ENCODE measurements around the gene SHC3. TPM values are rescaled to one million over a fixed set of nuclear protein-coding genes. Genes with fewer than 3 reads are reported as not detected.

The SHC3 gene
- total RNA-seq, 1 donor from 2014 or later: 0.85 TPM

DNA sequence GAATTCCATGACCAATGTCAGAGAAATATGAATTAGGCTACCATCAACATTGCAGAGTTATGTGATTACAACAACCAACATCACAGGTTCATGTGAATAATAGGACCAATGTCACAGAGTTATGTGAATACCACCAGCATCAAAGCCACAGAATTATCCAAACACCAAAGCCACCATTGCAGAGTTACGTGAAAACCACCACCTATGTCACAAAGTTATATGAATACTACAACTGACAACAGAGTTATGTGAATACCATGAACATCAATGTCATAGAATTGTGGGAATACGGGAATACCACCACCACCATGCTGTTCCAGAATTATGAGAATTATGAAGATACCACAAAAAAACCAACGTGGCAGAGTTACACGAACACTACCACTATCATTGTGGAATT lies 64.8 kb downstream of the SHC3 start:
- no peak overlapping the region for H3K4me3 ChIP-seq
- H3K27me3 ChIP-seq: no peaks in the 10 kb centered on the region
- TF ChIP-seq, protein P1, sequence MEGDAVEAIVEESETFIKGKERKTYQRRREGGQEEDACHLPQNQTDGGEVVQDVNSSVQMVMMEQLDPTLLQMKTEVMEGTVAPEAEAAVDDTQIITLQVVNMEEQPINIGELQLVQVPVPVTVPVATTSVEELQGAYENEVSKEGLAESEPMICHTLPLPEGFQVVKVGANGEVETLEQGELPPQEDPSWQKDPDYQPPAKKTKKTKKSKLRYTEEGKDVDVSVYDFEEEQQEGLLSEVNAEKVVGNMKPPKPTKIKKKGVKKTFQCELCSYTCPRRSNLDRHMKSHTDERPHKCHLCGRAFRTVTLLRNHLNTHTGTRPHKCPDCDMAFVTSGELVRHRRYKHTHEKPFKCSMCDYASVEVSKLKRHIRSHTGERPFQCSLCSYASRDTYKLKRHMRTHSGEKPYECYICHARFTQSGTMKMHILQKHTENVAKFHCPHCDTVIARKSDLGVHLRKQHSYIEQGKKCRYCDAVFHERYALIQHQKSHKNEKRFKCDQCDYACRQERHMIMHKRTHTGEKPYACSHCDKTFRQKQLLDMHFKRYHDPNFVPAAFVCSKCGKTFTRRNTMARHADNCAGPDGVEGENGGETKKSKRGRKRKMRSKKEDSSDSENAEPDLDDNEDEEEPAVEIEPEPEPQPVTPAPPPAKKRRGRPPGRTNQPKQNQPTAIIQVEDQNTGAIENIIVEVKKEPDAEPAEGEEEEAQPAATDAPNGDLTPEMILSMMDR (IDR thresholded peaks at IDR 0.05): no peak
- H3K4me1 ChIP-seq: no peaks in the 10 kb centered on the region
- no peaks in the 10 kb centered on the region for H3K36me3 ChIP-seq
- no peak overlapping the region for H3K27ac ChIP-seq
- DNase-seq (ENCODE audit: low spot score in 2 of 2): no peak
- intact Hi-C loops (cut with DNase I): no loop called here
- no peaks in the 10 kb centered on the region for H3K9me3 ChIP-seq

DNA sequence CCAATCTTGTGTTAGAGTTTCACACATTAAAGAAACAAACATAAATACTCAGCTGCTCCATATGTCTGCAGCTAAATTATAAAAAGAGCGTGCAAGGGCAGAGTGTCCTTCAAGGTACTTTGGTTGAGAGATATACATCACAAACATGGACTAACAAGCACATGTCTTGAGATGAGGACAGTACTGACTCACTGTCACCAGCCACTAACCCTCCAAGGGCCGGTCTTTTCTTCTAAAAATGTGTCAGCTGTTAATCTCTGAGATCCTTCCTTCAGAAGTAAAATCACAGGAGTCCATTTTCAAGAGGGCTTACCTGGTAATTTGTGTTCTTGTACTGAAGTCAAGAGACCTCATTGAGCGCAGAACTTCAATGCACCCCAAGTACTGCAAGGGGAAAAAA lies 66.4 kb downstream of the SHC3 start:
- Histone ChIP-seq H3K9me3 (no peaks in the 10 kb centered on the region), H3K4me3 (no peak overlapping the region), H3K27ac (no peak overlapping the region), H3K36me3 (no peaks in the 10 kb centered on the region), H3K27me3 (no peaks in the 10 kb centered on the region), H3K4me1 (no peaks in the 10 kb centered on the region)
- intact Hi-C loops (cut with DNase I): no loop called here
- no peak for DNase-seq (ENCODE audit: low spot score in 2 of 2)
- TF ChIP-seq, protein P1 (IDR thresholded peaks at IDR 0.05): no peak

DNA sequence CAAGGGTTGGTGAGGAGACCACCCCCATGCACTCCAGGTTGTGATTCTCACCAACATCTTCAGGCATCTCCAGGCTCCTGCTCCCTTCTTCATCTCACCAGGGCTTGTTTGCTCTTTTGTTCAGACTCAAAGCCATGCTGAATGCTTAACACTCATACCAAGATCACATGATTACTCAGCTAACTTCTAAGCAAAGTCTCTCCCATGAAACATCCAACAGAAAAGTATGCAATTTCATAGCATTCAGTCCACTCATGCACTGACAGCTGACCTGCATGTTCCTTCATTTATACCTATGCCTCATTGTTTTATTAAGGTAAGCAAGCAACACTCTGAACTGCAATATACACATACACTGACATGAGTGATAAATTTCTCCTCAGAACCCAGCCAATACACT lies 69.0 kb downstream of the SHC3 start:
- intact Hi-C loops (cut with DNase I): no loop called here
- TF ChIP-seq, protein P1 (IDR thresholded peaks at IDR 0.05): no peak
- Histone ChIP-seq H3K36me3 (no peaks in the 10 kb centered on the region), H3K27ac (no peak overlapping the region), H3K9me3 (no peaks in the 10 kb centered on the region), H3K4me1 (no peaks in the 10 kb centered on the region), H3K27me3 (no peaks in the 10 kb centered on the region), H3K4me3 (no peak overlapping the region)
- no peak for DNase-seq (ENCODE audit: low spot score in 2 of 2)

DNA sequence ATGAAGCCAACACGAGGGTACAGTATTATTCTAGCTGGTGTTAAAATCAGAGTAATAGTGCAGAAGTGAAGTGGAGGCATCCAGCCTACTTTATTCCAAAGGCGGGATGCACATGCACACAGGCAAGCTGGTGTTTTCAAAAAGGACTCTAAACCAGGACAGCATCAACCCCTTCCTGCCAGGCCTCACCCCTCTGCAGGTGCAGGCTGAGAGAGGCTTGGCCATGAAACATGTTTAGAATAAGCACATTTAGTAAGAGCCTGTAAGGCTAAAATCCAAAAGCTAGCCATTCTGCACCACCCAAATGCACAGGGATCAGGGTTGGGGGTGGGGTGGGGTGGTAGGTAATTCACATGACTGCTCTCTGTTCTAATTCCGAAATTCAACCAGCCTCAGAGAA lies 71.2 kb downstream of the SHC3 start:
- H3K36me3 ChIP-seq: no peaks in the 10 kb centered on the region
- intact Hi-C loops (cut with DNase I): no loop called here
- no peak overlapping the region for H3K27ac ChIP-seq

DNA sequence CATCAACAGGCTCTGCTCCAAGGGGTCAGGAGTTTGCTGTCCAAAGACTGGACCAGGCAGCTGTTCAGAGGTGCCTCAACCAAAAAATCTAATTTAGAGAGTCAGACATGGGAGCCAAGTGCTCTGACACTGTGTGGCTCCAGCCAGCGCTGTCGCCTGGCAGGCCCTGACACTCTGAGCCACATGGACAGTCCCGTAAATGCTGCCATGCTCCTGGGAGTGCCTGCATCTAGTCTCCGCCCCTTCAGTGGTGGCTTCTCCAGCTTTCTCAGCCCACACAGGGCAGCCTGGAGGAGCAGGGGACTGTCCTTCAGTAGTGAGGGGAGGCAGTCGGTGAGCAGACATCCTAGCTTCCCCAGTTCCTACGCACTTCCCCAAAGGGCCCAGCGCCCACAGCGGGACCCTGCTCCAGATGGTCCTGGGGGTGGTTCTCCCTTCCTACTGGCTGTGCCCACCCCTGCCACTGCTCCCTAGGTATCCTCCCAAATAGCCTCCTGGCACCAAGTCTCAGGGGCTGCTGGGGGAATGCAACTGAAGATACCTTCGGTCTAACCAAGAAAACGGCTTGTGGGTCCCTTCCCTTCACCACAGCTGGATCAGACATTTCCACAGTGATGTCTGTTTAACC lies 72.3 kb downstream of the SHC3 start:
- intact Hi-C loops (cut with DNase I): no loop called here
- no peak overlapping the region for H3K27ac ChIP-seq
- H3K4me3 ChIP-seq: no peak overlapping the region
- no peaks in the 10 kb centered on the region for H3K9me3 ChIP-seq
- no peaks in the 10 kb centered on the region for H3K27me3 ChIP-seq
- TF ChIP-seq, protein P1 (IDR thresholded peaks at IDR 0.05): no peak
- DNase-seq (ENCODE audit: low spot score in 2 of 2): no peak
- no peaks in the 10 kb centered on the region for H3K36me3 ChIP-seq
- no peaks in the 10 kb centered on the region for H3K4me1 ChIP-seq

More for the DNA sequence above, 71.2 kb downstream of the SHC3 start:
- Histone ChIP-seq H3K27me3 (no peaks in the 10 kb centered on the region), H3K9me3 (no peaks in the 10 kb centered on the region), H3K4me1 (no peaks in the 10 kb centered on the region), H3K4me3 (no peak overlapping the region)
- TF ChIP-seq, protein P1 (IDR thresholded peaks at IDR 0.05): no peak
- no peak for DNase-seq (ENCODE audit: low spot score in 2 of 2)

DNA sequence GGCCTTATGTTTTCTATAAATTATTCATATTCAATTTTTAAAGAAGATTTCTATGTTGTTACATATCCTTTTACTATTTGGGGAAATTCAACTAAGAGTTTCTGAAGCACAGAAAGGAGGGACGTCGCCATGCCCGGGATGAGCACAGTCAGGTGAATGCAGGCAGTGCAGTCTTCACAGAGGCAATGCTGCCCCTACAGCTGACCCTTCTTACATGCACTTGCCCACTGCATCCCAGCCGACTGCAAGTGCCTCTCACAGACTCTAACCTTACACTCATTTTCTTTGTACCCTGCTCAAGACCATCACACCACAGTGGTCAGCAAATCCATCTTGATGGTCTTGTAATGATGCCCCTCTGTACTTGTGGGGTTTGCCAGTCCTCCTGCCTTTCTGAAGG lies 73.8 kb downstream of the SHC3 start:
- no peak overlapping the region for H3K27ac ChIP-seq
- no peaks in the 10 kb centered on the region for H3K36me3 ChIP-seq
- H3K27me3 ChIP-seq: no peaks in the 10 kb centered on the region
- no peaks in the 10 kb centered on the region for H3K9me3 ChIP-seq
- H3K4me1 ChIP-seq: no peaks in the 10 kb centered on the region
- intact Hi-C loops (cut with DNase I): no loop called here
- no peak for DNase-seq (ENCODE audit: low spot score in 2 of 2)
- TF ChIP-seq, protein P1 (IDR thresholded peaks at IDR 0.05): no peak
- H3K4me3 ChIP-seq: no peak overlapping the region

Measured in ascending aorta (tissue), 2 donors.